NCI-H2107 (cell line): ENCODE data around the gene SRRT.
"Not testable (repeated sequence)": the region's sequence is repeated elsewhere in the genome, so short reads cannot be mapped to it uniquely, and the experiment has no call there.

Experiments
- DNase-seq: peaks from one replicate; lab custom pipeline; 2025; lab: John Stamatoyannopoulos, UW

The SRRT gene

GRCh38 chr7:100874577-100875355 is at the start of gene SRRT:
Gene SRRT (plus strand): TSS chr7:100875103. CDS start chr7:100875591, 488 bp downstream.
- DNase-seq, result peak; percentile 99

DNA sequence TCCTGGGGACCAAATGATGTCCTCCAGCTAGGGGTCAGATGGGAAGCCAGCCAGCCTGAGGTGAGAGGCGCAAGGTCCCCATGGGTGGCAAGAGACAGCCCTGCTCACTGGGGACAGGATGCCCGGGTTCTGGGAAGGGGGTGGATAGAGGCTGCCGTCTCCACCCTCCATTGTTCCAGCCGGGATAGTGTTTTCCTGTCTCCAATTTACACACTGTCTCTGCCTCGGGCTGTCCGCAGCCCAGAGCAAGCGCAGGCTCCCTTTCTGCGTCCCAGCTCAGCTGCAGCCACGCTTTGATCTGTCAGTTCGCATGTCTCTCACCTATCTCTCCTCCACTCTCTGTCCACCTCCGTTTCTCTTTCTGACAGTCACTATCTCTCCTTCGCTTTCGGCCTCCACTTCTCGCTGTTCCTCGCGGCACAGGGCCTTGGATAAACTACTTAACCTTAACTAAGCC is 49.7 kb upstream of the SRRT start:
- DNase-seq, result no peak

DNA sequence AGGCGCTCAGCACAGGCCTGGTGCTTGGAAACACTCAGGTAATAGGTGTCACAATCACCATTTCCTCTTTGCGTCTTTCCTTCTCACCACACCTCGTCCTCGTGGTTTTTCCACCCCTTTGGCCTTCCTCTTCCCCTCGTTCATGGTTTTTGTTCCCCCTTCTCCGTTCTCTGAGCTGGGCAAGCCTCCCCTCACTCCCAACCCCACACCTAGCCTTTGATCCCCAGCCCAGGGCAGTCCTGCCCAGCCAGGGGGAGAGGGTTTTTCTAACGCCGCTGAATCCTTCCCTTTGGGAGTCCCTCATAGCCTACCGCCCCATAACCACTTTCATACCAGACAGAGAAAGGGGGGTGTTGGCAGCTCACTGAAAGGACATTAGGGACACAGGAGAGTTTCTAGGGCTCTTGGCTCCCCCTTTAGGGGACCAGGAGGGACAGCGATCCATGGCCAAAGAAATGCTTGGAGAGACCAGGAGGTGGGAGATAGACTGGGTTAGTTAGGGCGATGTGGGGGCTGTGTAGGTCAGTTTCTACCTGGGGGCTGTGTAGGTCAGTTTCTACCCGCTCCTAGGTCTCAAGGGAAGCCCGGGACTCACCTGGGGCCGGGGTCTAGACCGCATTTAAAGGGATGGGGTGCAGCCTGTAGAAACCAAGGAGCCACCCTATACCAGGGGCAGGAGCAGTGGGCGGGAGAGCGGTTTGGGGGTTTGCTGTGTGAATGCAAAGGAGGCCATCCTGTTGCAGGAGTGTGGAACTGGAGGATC is 49.0 kb upstream of the SRRT start:
- DNase-seq, result no peak

DNA sequence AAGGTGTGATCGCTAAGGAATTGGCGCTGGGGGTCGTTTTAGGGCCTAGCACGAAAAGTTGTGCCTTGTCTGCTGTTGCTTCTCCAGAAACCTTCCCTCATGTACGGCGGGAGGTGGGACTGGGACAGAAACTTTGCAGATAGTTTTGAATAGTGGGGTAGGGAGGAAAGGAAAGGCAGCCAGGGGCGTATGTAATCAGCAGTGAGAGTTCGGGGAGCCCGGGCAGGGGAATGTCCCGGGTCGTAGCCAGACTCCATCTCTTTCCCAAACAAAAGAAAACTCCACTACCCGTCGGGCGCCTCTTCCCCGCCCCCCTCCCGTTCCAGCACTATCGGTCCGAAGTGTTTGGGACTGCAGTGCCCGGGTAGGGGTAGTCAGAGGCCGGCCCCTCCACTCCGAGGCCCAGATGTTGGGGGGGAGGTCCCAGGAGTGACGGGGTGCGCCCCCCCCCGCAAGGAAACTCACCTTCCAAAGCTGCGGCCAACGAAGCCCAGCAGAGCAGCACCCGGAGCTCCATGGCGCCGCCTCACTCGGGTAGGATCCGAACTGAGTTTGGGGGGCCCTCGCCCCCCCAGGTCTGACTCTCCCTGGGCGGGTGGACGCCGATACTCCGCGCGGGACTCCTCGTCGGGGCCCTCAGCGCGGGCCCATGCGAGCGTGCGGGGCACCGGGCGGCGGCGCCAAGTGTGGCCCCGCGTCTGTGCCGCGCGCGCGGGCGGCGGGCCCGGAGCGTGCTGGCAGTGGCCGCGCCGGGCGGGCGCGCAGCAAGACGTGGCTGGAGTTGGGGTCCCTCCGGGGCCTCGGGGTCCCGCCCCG is 48.2 kb upstream of the SRRT start:
- no peak for DNase-seq

GRCh38 chr7:100827330-100828226 is 47.3 kb upstream of the SRRT start, which contains the start of gene EPHB4:
Gene EPHB4 (minus strand): TSS chr7:100827523. CDS start chr7:100827030, 493 bp downstream.
- DNase-seq, result no peak

- DNase-seq, result no peak
These were observed 45.7 kb upstream of the SRRT start for GRCh38 chr7:100829150-100829716.

DNA sequence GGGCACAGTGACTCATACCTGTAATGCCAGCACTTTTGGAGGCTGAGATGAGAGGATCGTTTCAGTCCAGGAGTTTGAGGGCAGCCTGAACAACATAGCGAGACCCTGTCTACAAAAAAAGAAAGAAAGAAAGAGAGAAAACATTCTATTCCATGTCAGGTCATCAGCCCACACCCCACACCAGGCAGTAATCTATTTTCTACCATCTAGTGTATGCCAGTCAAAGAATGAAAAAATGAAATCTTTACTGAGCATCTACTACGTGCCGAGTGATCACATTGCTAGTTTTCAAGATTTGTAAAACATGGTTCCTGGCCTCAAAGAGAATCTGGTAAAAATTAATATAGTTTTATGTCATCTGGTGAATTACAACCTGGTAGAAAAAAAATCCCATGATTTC is 44.5 kb upstream of the SRRT start:
- DNase-seq, result no peak

GRCh38 chr7:100832281-100832633 is 42.6 kb upstream of the SRRT start:
- DNase-seq, result no peak

GRCh38 chr7:100835903-100836811 is 38.7 kb upstream of the SRRT start:
- DNase-seq, result no peak

GRCh38 chr7:100836812-100837098 is 38.1 kb upstream of the SRRT start:
- no peak for DNase-seq

DNA sequence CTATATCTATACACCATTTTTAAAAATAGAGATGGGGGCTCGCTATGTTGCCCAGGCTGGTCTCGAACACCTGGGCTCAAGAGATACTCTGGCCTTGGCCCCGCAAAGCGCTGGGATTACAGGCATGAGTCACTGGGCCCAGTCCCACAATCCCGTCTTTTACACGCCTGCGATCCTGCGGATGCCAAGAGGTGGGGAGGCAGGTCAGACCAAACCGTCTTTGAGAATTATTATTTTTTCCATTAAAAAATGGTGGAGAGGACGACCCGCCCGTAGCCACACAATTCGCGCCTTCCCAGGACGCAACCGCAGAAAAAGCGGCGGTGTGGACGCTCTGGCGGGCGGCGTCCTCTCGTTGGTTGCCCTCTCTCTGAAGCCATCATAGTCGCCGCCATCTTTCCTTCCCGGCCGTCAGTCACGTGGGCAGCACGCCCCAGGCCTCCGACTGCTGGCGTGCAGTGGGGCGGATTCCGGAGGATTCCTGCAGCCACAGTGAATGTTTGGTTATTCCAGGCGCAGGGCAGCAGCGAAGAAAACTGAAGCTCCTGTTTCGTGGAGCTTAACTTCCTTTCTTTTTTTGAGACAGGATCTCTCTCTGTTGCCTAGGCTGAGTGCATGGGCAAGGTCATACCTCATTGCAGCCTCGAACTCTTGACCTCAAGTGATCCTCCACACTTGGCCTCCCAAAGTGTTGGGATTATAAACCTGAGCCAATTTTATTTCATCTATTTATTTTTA is 37.6 kb upstream of the SRRT start:
- DNase-seq, result peak; percentile 71

DNA sequence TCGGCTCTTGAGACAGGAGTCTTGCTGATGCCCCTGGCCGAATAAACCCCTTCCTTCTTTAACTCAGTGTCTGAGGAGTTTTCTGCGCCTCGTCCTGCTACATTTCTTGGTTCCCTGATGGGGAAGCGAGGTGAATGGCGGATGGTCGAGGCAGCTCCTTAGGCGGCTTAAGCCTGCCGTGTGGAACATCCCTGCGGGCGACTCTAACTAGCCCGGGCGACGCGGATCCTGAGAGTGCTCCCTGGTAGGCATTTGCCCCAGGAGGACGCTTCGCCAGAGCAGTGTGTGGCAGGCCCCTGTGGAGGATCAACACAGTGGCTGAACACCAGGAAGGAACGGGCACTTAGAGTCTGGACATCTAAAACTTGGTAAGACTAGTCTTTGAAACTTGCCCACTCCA is 35.5 kb upstream of the SRRT start:
- no peak for DNase-seq

DNA sequence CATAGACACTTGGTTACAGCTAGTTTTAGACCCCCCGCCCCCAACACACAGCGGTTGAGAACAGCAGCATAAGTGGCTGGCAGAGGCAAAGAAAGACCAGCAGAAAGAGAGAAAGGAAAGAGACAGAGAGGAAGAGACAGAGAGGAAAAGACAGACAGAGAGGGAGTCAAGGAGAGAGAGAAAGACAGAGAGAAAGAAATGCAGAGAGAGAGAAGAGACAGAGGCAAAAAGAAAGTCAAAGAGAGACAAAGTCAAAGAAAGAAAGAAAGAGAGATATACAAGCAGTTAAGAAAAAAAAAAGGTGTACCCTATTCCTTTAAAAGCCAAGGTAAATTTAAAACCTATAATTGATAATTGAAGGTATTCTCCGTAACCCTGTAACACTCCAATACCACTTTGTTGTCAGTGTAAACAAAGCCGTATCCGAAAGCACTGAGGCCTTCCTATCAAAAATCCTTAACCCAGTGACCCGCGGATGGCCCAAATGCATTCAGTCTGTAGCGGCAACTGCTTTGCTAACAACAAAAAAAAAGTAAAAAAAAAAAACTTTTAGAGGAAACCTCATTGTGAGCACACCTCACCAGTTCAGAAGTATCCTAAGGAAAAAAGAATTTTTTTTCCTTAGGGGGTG is 34.3 kb upstream of the SRRT start:
- DNase-seq, result no peak

GRCh38 chr7:100847360-100847759 is 27.5 kb upstream of the SRRT start:
- no peak for DNase-seq

GRCh38 chr7:100852048-100852872 is 22.6 kb upstream of the SRRT start, which contains the start of gene SLC12A9:
Gene SLC12A9 (plus strand): TSS chr7:100852713. CDS start chr7:100854198, 1,485 bp downstream.
- DNase-seq, result peak; percentile 72

DNA sequence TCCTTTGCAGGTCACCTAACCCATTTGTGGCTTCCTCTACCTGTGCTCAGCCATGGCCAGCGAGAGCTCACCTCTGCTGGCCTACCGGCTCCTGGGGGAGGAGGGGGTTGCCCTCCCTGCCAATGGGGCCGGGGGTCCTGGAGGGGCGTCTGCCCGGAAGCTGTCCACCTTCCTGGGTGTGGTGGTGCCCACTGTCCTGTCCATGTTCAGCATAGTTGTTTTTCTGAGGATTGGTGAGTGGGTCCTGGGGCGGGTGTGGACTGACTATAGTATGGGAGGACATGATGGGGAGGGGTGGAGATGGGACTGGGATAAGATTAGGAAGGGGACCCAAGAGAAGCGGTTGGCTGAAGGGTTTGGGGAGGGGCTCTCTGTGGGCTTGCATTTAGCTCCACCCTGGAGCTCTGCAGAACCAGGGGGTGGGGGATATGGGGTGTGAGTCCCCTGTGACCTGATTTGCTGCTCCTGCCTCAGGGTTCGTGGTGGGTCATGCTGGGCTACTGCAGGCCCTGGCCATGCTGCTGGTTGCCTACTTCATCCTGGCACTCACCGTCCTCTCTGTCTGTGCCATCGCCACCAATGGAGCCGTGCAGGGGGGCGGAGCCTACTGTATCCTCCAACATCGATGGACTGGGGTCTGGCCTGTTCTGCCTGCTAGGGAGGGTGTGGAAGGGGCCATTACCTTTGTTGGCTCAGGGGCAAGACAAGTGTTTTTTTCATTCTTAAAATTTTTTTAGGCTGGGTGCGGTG is 20.6 kb upstream of the SRRT start:
- no peak for DNase-seq

- DNase-seq, result not testable (repeated sequence)
These were observed 20.0 kb upstream of the SRRT start for GRCh38 chr7:100854899-100855298.
